ENCODE results near the gene NUP62.

DNA sequence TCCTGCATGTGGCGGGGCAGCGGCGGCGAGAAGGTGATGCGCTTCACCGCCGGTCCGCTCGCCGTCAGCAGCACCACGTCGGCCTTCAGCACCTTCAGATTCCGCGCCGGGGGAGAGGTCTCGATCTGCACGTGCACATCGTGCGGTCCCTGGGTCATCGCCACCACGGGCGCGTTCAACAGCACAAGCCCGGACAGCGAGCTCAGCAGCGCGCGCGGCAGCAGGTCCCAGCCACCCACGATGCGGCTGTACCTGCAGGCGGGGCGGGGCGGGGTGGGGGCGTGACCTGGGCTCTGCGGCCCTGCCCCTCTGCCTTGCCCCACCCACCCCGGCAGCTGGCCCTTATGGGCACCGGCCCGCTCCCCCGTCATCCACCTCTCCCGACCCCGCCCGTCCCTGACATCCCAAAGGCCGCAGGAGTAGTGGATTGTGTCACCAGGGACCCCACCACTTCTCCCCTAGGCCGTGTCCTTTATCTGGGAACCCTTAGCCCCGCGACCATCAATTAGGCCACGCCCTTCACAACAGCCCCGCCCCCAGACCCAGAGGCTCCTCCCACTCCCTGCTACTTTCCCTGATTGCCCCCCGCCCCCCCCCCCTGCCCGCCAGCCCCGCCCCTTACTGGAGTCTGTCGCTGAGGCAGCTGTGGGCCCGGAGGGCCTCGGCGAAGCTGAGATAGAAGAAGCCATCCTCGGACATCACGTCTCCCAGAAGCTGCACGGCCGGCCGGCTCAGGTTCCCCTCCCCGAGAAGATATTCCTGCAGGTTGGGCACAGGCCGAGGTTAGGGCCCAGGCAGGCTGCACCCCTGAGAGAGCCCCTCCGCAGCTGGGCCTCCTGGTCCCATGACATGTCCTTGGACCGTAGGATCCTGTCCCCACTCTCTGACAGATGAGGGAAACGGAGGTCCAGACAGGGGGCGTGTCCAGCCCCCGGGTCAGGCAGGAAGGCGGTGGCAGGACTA, 38.7 kb downstream of the NUP62 start:
- TF ChIP-seq POLR2AphosphoS5 (IDR thresholded peaks at IDR 0.05) = peak; percentile 36 to 72 (median 47)
- TF ChIP-seq, protein P1, sequence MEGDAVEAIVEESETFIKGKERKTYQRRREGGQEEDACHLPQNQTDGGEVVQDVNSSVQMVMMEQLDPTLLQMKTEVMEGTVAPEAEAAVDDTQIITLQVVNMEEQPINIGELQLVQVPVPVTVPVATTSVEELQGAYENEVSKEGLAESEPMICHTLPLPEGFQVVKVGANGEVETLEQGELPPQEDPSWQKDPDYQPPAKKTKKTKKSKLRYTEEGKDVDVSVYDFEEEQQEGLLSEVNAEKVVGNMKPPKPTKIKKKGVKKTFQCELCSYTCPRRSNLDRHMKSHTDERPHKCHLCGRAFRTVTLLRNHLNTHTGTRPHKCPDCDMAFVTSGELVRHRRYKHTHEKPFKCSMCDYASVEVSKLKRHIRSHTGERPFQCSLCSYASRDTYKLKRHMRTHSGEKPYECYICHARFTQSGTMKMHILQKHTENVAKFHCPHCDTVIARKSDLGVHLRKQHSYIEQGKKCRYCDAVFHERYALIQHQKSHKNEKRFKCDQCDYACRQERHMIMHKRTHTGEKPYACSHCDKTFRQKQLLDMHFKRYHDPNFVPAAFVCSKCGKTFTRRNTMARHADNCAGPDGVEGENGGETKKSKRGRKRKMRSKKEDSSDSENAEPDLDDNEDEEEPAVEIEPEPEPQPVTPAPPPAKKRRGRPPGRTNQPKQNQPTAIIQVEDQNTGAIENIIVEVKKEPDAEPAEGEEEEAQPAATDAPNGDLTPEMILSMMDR (IDR thresholded peaks at IDR 0.05 in 8 of 11, conservative IDR thresholded peaks at IDR 0.05 in 3 of 11) = peak in 6 of 11 experiments; percentile 3 to 62 (median 46)

Data from spleen (tissue), 7 donors.